Activated CD4-positive, CD25-positive, alpha-beta regulatory T cell treated with anti-CD3 and anti-CD28 coated beads, Interleukin-2, amount 50 U/mL, for 24 hours (primary cell): ENCODE results near the gene CERT1.
A peak's percentile ranks its signal among the peaks of the same experiment; 100 is the strongest.
"Not testable (repeated sequence)": the region's sequence is repeated elsewhere in the genome, so short reads cannot be mapped to it uniquely, and the experiment has no call there.

Experiments
- ATAC-seq, 2 donors: fragments of 150-1000 bp; cut with Tn5 transposase; one replicate each; pipeline ENCODE4 v1.10.0; 2021; ENCODE audit warnings: mild to moderate bottlenecking in 1 of 2, moderate library complexity in 1 of 2

CERT1 gene

DNA sequence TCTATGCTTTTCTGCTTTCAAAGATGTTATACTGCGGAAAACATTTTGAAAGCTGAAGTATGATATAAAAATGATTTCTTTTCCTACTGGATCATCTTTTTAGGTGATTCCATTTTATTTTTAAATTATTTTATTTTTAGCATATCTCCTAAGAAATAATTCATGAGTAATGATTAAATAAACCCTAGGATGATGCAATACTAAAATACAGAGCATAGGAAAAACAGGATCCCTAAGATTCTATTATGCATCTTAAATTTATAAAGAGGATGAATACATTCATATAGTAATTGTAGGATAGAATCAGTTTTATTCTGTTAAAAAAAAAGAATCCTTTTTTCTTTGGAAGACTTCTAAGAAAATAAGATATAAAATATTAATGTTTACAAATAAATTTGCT, 11.1 kb upstream of the CERT1 start:
- no peak for ATAC-seq

DNA sequence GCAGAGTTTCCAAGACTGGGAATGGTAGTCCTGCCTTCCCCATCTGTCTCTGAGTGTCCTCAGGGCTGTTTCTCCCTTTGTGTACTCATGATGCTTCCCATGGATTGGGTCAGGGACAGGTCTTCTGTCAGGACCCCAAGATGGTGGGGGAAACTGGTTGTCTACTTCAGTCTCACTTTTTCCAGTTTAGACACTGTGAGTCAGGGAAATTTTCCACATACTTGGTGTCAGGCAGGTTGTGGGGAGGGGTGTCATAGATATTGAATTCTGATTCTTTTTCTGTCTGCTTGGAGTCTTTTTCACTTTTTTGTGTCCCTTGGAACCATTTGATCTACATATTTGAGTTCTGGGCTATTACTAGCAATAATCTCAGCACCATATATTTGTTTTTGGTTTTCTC, 10.6 kb upstream of the CERT1 start:
- no peak for ATAC-seq

DNA sequence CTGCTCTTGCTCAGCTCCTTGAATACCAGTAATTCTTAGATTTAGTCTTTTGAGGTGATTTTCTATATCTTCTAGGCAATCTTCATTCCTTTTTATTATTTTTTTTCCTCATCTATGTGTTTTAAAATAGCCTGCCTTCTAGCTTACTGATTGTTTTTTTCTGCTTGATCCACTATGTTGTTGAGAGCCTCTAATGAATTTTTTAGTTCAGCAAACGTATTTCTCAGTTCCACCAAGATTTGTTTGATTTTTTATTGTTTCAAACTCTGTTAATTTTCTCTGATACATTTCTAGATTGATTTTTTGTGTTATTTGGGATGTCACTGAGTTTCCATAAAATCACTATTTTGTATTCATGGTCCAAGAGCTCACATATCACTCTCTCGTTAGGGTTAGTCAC, 9.8 kb upstream of the CERT1 start:
- ATAC-seq: no peak

DNA sequence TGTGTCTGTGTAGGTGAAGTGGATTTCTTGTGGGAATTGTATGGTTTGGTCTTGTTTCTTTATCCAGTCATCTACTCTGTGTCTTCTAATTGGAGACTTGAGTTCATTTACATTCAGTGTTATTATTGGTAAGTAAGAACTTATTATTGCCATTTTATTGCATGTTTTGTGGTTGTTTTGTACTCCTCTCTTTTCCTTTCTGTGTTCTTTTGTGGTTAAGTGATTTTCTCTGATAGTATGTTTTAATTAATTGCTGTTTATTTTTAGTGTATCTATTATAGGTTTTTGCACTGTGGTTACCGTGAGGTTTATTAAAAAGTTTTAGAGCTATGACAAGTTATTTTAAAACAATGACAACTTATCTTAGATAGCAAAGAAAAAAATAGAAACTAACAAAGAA, 8.3 kb upstream of the CERT1 start:
- no peak for ATAC-seq

DNA sequence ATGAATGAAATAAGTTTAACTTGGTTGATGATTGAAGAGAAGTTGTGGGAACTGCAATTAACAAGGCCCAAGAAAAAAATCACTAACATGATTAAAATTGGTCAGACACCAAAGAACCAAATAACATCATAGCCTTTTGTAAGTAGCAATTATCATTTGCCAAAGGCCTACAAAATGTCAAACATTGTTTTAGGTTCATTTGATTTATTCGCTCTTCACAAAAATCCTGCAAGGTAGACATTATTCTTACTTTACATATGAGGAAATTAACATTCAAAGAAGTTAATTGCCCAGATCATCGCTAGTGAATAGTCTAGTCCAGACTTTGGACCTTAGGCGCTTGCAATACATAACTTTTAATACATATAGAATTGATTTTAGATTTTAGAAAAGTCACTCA, 2.9 kb upstream of the CERT1 start:
- ATAC-seq: no peak

DNA sequence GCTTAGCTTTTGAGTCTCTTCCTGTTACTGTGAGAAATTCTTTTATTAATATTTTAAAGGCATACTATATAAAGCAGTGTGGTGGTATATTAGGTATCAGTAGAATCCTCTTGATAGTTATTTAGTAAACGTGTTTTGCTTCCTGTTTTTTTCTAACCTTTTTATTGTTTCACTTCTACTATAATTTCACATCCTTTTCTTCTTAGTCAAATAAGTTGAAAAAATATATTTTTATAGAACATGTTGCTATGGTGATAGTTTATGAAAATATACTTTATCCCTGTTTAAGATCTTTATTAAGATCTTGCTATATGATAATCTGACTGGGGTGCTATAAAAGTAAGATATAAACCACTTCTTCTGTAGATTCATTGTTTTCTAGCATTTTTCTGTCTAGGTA, 2.4 kb upstream of the CERT1 start:
- ATAC-seq: no peak

DNA sequence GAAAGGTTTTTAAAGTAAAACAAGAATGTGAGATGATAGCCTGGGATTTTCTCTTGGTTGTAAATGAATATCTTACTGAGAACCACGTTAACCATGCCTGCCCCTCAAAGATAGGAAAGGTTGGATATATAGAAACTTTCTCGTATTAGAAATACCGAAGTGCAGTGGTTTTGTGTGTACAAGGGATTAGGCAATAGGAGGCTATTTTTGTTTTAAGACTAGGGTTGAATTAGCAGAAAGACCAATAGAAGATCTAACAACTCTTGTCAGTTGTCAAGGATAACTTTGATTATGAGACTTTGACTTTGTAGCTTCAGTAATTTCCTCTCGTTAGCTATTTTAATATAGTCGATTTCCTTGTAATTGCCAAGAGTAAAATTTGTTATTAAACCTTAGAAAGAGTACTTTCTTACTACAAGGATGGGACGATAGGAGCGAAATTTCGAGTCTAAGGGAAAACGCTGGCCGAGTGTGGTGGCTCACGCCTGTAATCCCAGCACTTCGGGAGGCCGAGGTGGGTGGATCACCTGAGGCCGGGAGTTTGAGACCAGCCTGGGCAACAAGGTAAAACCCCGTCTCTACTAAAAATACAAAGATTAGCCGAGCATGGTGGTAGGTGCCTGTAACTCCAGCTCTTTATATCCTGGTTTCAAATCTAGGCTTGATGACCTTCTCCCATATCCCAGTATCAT, 1.1 kb upstream of the CERT1 start:
- no peak for ATAC-seq

DNA sequence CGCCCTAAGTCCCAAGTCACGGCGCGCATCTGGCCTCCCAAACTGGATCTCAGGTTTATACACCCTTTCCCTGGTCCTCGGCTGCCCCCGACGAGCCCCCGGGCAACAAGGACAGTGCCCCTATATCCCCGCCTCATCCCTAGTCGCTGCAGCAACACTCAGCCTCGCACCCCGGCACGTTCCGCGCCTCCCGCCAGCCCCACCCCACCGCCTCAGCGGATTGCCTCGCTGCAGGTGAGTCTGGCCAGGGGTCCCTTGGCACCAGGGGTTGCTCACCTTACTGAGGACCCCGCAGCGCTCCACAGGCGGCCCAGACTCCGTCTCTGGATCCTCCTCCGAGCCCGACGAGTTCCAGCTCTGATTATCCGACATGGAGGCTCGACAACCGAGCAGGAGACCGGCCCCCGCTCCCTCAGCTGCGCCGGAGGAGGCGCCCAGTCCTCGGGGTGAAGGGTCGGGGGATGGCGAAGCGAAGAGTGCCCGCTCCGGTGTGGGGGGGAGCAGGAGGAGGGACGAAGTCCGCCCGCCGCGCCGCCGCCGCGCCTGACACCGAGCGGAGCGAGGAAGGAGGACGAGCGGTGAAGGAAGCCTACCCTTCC, 494 bp downstream of the CERT1 start:
- ATAC-seq: peak; percentile 28 to 44

DNA sequence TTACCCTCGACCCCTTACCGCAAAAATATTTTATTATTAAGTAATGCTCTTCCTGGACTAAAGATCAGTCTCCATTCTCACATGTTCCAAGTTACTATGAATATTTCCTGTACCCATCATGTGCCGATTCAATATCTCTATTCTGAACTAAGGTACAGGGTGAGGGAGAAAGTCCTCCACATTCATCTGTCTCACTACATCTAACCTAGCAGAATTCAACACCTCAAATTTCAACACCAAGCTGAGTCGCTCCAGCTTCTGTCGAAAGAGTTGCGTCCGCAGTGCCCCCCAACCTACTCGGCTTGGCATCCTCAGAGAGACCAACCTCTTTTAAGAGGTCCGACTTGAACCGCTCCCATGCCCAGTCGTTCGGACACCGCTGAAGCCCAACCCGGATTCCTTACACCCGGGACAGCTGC, 1.0 kb downstream of the CERT1 start:
- no peak for ATAC-seq

DNA sequence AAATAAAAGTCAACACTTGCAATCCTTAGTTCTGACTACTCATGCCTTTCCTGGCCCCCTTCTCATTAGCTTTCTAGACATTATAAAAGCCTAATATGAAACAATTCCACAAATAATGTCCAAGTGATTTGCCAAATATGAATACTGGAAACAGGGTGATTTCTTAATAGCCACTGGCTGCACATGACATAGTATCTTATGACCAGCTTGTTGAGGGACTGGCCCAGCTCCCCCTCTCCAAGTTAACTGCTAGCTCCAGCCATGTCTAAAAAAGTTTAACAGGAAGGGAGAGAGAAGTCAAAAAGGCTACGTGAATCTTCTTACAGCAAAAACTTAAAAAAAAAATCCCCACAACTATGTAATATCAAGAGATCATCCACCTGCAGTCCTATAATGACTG, 1.5 kb downstream of the CERT1 start:
- no peak for ATAC-seq

DNA sequence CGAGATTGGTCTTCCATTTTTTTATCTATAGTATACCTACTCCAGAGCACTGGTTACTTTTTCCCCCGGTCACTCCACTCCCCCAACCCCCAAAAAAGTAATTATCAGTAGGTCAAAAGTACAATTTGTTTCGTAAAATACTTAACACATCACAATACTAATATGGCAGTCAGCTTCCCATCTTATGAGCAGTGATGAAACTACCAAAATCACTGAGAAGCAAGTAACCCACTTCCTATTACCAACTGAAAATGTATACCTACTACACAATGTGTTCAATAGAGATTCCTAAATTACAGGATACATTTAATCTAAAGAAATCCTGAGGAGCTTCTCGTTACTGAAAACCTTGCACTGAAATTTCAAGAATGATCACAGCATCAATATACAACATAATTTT, 1.9 kb downstream of the CERT1 start:
- no peak for ATAC-seq

DNA sequence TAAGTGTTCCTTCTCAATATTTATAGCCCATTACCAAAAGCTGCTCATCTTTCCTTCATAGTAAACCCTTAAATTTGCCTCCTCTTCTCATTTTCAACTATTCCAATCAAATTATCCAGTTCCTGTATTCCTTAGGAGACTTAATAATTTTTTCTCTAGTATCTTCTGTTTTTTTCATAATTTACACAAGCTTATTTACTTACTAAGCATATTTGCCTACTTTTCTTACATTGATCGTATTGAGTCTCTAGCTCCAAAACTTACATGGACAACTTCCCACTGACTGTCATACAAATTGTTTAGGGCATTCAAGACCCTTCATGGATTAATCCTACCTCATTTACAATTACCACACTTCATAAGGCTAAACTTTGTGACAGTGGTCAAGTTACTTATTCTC, 3.6 kb downstream of the CERT1 start:
- no peak for ATAC-seq

DNA sequence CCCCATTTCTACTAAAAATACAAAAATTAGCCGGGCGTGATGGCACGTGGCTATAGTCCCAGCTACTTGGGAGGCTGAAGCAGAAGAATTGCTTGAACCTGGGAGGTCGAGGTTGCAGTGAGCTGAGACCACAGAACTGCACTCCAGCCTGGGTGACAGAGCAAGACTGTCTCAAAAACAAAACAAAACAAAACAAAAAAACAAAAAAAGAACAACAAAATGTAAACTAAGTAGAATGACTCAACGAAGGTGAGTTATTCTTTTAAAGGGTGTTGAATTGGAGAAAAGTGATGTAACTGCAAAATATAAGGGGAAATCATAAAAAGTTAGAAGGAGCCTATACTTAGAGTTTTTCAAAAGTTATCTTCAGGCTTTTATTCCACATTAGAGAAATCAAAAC, 6.3 kb downstream of the CERT1 start:
- not testable (repeated sequence) for ATAC-seq

DNA sequence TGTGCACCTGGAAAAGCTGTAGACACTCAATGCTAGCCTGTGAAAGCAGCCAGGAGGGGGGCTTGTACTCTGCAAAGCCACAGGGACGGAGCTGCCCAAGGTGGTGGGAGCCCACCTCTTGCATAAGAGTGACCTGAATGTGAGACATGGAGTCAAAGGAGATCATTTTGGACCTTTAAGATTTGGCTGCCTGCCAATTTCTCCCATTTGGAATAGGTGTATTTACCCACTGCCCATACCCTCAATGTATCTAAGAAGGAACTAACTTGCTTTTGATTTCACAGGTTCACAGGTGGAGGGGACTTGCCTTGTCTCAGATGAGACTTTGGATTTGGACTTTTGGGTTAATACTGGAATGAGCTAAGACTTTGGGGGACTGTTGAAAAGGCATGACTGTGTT, 12.6 kb downstream of the CERT1 start:
- ATAC-seq: not testable (repeated sequence)

DNA sequence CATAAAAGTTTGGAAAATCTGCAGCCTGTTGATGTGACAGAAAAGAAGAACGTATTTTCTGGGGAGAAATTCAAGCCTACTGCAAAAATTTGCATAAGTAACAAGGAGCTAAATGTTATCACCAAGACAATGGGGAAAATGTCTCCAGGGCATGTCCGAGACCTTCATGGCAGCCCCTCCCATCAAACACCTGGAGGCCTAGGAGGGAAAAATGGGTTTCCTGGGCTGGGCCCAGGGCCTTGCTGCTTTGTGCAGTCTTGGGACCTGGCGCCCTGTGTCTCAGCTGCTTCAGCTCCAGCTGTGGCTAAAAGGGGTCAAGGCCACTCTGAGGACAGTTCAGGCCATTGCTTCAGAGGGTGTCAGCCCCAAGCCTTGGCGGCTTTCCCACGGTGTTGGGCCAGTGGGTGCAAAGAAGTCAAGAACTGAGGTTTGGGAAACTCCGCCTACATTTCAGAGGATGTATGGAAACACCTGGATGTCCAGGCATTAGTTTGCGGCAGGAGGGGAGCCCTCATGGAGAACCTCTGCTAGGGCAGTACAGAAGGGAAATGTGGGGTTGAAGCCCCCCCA, 13.1 kb downstream of the CERT1 start:
- no peak for ATAC-seq

DNA sequence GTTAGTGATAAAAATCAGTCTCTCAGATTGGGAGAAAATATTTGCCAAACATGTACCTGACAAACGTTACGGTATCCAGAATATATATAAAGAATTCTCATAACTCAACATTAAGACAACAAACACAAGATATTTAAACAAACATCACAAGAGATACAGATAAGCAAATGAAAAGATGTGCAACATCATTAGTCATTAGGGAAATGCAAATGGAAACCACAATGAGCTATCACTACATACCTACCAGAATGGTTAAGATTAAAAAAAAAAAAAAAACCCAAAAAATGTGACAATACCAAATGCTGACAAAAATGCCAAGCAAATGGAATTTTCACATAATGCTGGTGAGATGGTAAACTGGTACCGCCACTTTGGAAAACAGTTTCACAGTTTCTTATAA, 15.4 kb downstream of the CERT1 start:
- ATAC-seq: peak; percentile 63 to 69

DNA sequence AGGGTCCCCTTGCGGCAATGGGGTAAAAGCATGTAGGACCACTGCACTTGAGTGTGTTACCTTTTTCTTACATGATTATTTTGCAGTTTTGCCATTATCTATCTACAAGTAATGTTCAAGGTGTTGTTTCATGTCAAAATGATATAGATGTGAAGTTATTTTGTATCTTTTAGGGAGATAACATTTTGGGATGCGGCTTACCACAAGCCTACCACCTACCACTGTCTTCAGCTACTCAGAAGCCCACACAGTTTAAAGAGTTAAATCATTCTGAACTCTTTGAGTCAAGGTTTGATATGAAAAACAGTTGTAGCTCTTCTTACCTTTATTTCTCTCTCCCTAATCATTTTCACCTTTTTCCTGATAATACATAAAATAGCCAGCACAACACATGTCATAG, 19.8 kb downstream of the CERT1 start:
- no peak for ATAC-seq

DNA sequence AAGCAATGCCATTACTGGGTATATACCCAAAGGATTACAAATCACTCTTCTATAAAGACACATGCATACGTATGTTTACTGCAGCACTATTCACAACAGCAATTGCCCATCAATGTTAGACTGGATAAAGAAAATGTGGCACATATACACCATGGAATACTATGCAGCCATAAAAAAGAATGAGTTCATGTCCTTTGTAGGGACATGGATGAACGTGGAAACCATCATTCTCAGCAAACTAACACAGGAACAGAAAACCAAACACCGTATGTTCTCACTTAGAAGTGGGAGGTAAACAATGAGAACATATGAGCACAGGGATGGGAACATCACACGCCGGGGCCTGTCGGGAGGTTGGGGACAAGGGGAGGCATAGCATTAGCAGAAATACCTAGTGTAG, 21.6 kb downstream of the CERT1 start:
- not testable (repeated sequence) for ATAC-seq

DNA sequence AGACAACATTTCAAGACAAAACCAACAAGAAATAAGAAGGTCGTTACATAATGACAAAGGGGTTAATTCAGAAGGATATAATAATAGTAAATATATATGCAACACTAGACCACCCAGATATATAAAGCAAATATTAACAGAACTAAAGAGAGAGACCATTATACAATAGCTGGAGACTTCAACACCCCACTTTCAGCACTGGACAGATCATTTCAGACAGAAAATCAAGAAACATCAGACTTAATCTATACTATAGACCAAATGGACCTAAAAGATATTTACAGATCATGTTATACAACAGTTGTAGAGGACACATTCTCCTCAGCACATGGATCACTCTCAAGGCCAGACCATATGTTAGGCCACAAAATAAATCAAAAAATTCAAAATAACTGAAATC, 26.8 kb downstream of the CERT1 start:
- ATAC-seq: no peak

DNA sequence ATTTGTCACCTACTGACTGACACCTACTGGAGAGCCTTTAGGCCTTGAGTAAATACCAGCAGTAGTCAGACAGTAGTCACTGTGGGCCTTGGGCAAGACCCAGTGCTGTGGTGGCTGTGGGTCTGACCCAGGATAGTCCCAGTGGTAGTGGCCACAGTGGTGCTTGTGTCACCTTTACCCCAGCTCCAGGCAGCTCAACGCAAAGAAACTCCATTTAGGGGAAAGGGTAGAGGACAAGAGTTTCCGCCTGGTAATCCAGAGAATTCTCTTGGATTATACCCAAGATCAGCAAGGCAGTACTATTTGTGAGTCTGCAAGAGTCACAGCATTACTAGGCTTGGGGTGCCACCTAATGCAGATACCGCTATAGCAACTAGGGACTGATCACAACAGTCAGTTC, 28.9 kb downstream of the CERT1 start:
- no peak for ATAC-seq

DNA sequence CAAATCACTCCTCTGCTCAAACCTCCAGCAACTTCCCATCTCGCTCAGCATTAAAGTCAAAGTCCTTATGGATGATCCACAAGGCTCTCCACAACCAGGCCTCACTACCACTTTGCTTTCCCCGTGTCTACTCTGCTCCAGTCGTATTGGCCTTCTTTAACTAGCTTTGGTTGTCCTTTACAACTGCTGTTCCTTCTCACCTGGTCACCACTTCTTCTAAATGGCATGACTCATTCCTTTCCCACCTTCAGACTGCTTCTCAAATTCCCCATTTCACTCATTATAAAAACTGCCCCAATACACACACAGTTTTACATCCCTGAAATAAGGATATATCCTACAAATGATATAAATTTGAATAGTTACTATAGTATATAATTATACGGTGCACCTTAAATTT, 30.4 kb downstream of the CERT1 start:
- ATAC-seq: no peak

DNA sequence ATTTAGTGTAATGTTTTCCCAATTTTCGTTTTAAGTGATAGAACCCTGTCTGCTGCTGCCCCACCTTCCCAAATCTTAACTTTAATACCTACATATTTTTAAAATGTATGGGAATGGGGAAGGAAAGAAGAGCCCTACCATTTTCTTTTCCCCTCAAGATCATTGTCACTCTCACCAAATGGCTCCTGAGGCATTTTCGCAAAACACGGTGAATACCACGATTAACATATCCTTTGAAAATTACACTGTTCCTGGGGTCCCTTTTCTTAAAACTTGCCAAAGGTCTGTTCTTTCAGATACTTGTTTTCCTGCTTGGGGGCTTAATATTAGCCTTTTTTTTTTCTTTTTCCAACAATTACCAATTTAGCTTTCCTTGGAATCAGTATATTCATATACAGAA, 36.1 kb downstream of the CERT1 start:
- no peak for ATAC-seq

DNA sequence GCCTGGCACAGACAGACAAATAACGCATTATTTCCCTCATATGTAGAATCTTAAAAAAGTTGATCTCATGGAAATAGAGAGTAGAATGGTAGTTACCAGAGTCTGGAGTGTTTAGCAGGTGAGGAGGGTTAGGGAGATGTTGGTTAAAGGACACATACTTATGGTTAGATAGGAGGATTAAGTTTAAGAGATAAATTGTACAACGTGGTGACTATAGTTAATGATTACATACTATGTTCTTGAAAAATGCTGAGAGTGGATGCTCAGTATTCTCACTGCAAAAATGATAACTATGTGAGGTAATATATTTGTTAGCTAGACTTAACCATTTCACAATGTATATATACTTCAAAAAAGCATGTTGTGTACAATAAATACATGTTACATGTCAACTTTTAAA, 38.0 kb downstream of the CERT1 start:
- no peak for ATAC-seq

DNA sequence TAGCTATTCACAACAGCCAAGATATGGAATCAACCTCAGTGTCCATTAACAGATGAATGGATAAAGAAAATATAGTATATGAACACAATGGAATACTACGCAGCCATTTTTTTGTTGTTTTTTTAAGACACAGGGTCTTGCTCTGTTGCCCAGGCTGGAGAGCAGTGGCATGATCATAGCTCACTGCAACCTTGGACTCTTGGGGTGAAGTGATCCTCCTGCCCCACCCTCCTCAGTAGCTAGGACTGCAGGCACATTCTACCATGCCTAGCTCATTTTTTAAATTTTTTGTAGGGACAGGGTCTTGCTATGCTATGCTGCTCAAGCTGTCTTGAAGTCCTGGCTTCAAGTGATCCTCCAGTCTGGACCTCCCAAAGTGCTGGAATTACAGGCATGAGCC, 38.5 kb downstream of the CERT1 start:
- no peak for ATAC-seq

DNA sequence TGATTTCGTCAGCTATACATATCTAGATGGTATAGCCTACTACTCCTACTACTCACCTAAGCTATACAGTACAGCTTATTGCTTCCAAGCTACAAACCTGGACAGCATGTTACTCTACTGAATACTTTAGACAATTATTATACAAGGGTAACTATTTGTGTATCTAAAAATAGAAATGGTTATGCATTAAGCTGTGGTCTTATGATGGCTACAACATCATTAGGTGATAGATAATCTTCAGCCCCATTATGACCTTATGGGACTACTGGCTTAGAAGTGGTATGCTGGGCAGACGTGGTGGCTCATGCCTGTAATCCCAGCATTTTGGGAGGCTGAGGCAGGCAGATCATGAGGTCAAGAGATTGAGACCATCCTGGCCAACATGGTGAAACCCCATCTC, 40.2 kb downstream of the CERT1 start:
- ATAC-seq: no peak
